Activated CD8-positive, alpha-beta T cell treated with anti-CD3 and anti-CD28 coated beads for 36 hours (primary cell): ENCODE results near the gene ADGRL4. TPM values are rescaled to one million over a fixed set of nuclear protein-coding genes. Genes with fewer than 3 reads are reported as not detected.

ENCODE experiments used
- ATAC-seq: fragments of 200-7000 bp; cut with Tn5 transposase; one replicate; pipeline ENCODE4 v1.10.0; 2021; ENCODE audit warnings: mild to moderate bottlenecking, moderate library complexity
- CTCF ChIA-PET: fragments of 350-600 bp; sonication (Branson Sonifier 250); formaldehyde crosslinking; loops from one replicate; lab custom pipeline; 2021; ENCODE audit warnings: antibody characterized with exemption; lab: Charles Lee
- POLR2A ChIA-PET: fragments of 350-600 bp; sonication (Branson Sonifier 250); formaldehyde crosslinking; loops from one replicate; lab custom pipeline; 2021; ENCODE audit warnings: antibody characterized with exemption; lab: Charles Lee
- DNase-seq: peaks from one replicate; pipeline ENCODE4 v3.0.0-alpha.2; 2020
- H3K27ac Mint-ChIP-seq: one replicate; pipeline ENCODE4 v1.8.0; 2021; ENCODE audit warnings: mild to moderate bottlenecking, mixed read lengths
- H3K27me3 Mint-ChIP-seq: one replicate; pipeline ENCODE4 v1.8.0; 2021; ENCODE audit warnings: mixed read lengths
- H3K36me3 Mint-ChIP-seq: one replicate; pipeline ENCODE4 v1.8.0; 2021; ENCODE audit warnings: low read depth, mixed read lengths
- H3K4me1 Mint-ChIP-seq: one replicate; pipeline ENCODE4 v1.8.0; 2021; ENCODE audit warnings: low read depth, mixed read lengths
- H3K4me3 Mint-ChIP-seq: one replicate; pipeline ENCODE4 v1.8.0; 2021; ENCODE audit warnings: mild to moderate bottlenecking, moderate library complexity, mixed read lengths
- H3K9me3 Mint-ChIP-seq: one replicate; pipeline ENCODE4 v1.8.0; 2021; ENCODE audit warnings: mixed read lengths
- CTCF ChIP-seq: fragments of 200-600 bp; IDR thresholded peaks from one replicate; pipeline ENCODE4 v1.8.0; 2022; ENCODE audit warnings: antibody characterized with exemption, mild to moderate bottlenecking
- intact Hi-C: fragments of 100-400 bp; cut with micrococcal nuclease; formaldehyde crosslinking; loops from one replicate; pipeline ENCODE4 v1.10.0; 2022
- total RNA-seq, 2 experiments: library from RNA; stranded (reverse); gene quantifications; one replicate each; pipeline ENCODE4 v1.2.3, GENCODE V29; 2021

The ADGRL4 gene
- total RNA-seq, 2 experiments from 2014 or later: not detected

- no peaks in the 10 kb centered on the region for H3K4me1 Mint-ChIP-seq
- intact Hi-C loops: no loop called here
- no peak overlapping the region for H3K27ac Mint-ChIP-seq
- no peak overlapping the region for H3K4me3 Mint-ChIP-seq
- H3K27me3 Mint-ChIP-seq: no peaks in the 10 kb centered on the region
- no peak for ATAC-seq
- no peak for DNase-seq
- no peaks in the 10 kb centered on the region for H3K36me3 Mint-ChIP-seq
- no peak for TF ChIP-seq CTCF
- H3K9me3 Mint-ChIP-seq: peaks cover 1% of the 10 kb centered on the region
- ChIA-PET CTCF (no interaction called here), POLR2A (no interaction called here)
Measured at GRCh38 chr1:78949227-78949626, 57.3 kb downstream of the ADGRL4 start.

GRCh38 chr1:78919150-78919549, 87.4 kb downstream of the ADGRL4 start:
- no peaks in the 10 kb centered on the region for H3K36me3 Mint-ChIP-seq
- H3K4me1 Mint-ChIP-seq: no peaks in the 10 kb centered on the region
- no peaks in the 10 kb centered on the region for H3K27me3 Mint-ChIP-seq
- no peak overlapping the region for H3K27ac Mint-ChIP-seq
- TF ChIP-seq CTCF: no peak
- no peaks in the 10 kb centered on the region for H3K9me3 Mint-ChIP-seq
- ChIA-PET CTCF (no interaction called here), POLR2A (no interaction called here)
- ATAC-seq: no peak
- intact Hi-C loops: no loop called here
- DNase-seq: no peak
- H3K4me3 Mint-ChIP-seq: no peak overlapping the region

GRCh38 chr1:78918157-78918556, 88.4 kb downstream of the ADGRL4 start:
- ChIA-PET POLR2A (no interaction called here), CTCF (no interaction called here)
- no peak for ATAC-seq
- Mint-ChIP-seq H3K9me3 (no peaks in the 10 kb centered on the region), H3K4me1 (no peaks in the 10 kb centered on the region), H3K36me3 (no peaks in the 10 kb centered on the region), H3K4me3 (no peak overlapping the region), H3K27me3 (no peaks in the 10 kb centered on the region), H3K27ac (no peak overlapping the region)
- no peak for TF ChIP-seq CTCF
- no peak for DNase-seq
- intact Hi-C loops: no loop called here

GRCh38 chr1:78916986-78917385, 89.5 kb downstream of the ADGRL4 start:
- ATAC-seq (no peak), DNase-seq (no peak)
- Mint-ChIP-seq H3K9me3 (no peaks in the 10 kb centered on the region), H3K27ac (no peak overlapping the region), H3K4me1 (no peaks in the 10 kb centered on the region), H3K4me3 (no peak overlapping the region), H3K27me3 (no peaks in the 10 kb centered on the region), H3K36me3 (no peaks in the 10 kb centered on the region)
- no peak for TF ChIP-seq CTCF
- intact Hi-C loops: no loop called here
- ChIA-PET POLR2A (no interaction called here), CTCF (no interaction called here)

GRCh38 chr1:78913950-78914349, 92.6 kb downstream of the ADGRL4 start:
- no peaks in the 10 kb centered on the region for H3K36me3 Mint-ChIP-seq
- ATAC-seq (no peak), DNase-seq (no peak)
- no peaks in the 10 kb centered on the region for H3K4me1 Mint-ChIP-seq
- TF ChIP-seq CTCF: no peak
- intact Hi-C loops: no loop called here
- H3K9me3 Mint-ChIP-seq: no peaks in the 10 kb centered on the region
- H3K4me3 Mint-ChIP-seq: no peak overlapping the region
- H3K27ac Mint-ChIP-seq: no peak overlapping the region
- ChIA-PET CTCF (no interaction called here), POLR2A (no interaction called here)
- H3K27me3 Mint-ChIP-seq: no peaks in the 10 kb centered on the region
